GM21526 (cell line): ENCODE data around the gene RHBDD2.
A peak's percentile ranks its signal among the peaks of the same experiment; 100 is the strongest.

Experiments
- ATAC-seq: cut with Tn5 transposase; IDR thresholded peaks from one replicate; pipeline ENCODE4 v1.9.1; 2021; ENCODE audit warnings: moderate library complexity; ENCODE audit not compliant: unreplicated experiment, low FRiP score

RHBDD2 gene

DNA sequence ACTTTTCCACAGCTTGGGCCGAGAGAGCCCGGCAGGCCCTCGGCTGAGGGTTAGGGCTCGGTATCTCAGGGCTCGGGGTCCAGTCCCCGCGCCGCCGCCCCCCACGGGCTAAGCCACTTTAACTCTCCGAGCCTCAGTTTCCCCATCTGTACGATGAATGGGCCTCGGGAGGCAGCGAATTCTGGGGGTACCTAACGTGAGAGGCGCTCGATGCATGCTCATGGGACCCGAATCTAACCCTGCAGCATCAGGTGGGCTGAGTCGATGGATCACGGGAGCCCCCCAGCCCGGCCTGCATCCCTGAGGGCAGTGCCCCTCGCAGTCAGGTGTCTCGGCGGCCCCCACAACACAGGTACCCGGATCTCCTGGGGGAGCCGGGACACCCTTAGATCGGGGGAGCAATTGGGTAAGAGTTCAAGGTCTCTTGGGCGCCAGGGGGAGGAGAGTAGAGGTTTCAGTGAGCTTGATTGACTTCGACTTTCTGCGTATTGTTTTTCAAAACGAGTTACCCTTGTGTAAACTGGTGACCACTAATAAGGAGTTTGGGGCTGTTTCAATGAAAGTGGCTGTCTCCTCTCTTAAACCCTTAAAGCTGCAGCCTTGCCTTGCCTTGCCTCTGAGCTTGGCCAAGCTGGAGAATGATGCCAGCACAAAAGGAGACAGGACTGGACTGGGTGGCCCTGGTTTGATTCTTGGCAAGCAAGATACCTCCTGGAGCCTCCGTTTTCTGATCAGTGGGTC is 36.8 kb downstream of the RHBDD2 start:
- ATAC-seq: peak; percentile 18

DNA sequence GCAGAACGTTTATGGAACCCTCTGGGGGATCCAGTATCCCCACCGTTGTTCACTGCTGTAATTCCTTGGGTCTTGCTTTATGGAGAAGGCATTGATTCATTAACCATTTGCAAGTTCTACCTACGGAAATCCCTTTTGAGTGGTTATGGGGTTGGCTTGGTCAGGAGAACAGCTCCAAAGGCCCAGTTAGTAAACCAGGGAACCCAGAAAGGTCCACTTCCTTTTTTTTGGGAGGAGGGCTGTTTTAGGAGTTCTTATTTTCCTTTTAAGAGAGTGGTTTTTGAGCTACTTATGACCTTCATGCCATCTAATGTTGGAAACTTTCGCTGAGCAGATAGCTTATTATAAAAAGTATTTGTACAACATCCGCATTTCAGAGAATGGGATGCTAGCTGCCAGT is 37.4 kb downstream of the RHBDD2 start:
- ATAC-seq: no peak

DNA sequence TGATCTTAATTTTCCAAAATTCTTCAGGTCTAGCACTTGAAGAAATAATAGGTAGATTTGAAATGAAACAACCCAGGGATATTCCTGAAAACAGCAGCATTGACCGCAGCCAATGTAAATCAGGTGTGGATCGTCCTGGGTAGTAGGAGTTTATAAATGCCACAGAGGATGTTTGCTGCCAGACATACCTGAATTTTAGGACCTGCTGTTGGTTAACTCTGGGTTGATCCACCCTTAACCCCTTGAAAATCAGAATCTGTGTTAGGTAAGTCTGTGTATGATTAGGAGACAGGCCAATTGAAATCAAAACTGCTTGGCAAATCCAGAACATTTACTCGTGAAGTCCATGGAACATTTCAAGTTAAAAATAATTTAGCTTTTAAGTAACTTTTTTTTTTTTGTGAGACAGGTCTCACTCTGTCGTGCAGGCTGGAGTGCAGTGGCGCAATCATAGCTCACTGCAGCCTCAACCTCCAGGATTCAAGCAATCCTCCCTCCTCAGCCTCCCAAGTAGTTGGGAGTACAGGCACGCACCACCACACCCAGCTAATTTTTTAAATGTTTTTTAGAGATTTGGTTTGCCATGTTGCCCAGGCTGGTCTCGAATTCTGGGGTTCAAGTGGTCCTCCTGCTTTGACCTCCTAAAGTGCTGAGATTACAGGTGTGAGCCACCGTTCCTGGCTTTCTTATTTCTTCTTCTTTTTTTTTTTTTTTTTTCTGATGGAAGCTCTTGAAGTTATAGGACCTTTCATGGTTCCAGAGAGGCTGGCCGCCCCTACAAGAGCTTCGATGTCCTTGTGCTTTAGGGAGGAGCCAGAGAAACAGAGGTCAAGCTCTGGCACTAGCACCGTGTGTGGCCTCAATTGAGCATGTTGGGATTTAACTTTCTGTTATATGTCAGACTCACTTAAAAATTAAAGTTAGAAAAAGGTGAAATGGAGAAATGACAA is 38.1 kb downstream of the RHBDD2 start:
- no peak for ATAC-seq

DNA sequence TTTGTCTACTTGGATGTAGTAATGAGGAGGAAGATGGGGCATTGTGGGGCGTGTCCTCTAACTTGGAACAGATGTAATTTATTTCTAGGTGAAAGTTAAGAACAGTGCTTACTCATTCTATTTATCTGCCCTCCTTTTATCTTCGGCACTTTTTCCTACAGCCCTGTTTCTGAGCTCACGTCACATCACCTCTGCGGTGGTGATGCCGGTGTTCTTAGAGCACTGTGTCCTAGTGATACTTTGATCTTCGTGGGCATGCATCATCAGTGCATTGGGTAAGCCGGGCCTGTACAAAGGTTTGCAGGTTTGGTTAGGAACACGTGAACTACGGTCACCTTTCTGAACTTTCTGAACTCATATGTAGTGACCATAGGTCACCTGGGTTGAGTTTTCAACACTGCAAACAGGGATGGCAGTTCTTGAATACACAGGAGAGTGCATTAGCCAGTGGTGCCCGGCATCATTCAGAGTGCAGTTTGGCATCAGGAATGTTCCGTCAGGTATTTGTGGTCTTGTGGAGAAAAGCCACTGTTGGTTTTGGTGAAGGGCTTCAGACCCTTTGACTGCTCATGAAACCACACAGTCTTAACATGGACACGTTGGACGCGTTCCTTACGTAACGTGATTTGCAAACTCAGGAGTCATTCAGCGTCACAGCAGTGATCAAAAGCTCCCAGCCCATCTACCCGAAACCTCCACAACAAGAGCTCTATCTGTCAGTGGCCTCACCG is 41.8 kb downstream of the RHBDD2 start:
- ATAC-seq: no peak

DNA sequence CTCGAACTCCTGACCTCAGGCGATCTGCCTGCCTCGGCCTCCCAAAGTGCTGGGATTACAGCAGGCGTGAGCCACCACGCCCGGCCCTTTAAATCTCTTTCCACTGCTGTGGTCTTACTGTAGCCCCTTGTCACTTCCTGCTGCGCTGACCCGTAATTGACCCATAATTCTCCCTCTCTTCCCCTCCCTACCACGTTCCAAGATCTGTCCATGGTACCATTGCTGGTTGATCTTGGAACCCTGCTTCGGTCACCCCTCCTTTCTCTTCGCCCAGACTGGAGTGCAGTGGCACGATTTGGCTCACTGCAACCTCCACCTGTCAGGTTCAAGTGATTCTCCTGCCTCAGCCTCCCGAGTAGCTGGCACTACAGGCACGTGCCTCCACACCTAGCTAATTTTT is 42.6 kb downstream of the RHBDD2 start:
- no peak for ATAC-seq

DNA sequence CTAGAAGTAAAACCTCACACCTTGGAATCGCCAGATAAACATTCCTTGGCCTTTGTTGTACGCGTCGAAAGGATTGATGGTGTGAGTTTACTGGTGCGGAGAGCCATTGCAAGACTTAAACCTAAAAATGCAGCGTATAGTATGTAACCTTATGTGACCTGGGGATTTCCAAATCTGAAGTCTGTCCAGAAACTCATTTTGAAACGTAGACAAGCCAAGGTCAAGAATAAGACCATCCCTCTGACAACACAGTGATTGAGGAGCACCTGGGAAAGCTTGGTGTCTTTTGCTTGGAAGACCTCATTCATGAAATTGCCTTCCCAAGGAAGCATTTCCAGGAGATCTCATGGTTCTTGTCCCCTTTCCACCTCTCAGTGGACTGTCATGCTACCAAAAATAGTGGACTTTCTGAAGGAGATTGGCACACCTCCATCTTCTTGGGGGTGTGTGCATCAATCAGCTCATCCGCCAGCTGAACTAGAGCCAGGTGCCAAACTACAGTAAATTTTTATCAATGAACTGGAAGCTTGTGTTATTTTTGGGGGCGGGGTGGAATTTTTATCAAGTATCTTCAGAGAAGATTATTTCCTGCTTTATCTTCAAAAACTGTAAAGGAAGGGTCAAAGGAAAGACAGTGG is 44.3 kb downstream of the RHBDD2 start:
- ATAC-seq: no peak

DNA sequence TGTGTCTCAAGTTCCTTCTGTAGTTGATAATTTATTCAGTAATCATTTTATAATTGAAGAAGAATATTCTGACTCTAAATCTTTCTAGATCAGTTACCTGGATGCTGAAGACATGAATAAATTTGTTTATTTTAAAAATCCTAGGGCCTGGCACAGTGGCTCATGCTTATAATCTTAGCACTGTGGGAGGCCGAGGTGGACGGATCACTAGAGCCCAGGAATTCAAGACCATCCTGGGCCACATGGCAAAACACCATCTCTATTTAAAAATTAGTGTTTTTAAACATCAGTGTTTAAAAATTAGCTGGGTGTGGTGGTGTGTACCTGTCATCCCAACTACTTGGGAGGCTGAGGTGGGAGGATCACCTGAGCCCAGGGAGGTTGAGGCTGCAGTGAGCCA is 45.4 kb downstream of the RHBDD2 start:
- no peak for ATAC-seq

DNA sequence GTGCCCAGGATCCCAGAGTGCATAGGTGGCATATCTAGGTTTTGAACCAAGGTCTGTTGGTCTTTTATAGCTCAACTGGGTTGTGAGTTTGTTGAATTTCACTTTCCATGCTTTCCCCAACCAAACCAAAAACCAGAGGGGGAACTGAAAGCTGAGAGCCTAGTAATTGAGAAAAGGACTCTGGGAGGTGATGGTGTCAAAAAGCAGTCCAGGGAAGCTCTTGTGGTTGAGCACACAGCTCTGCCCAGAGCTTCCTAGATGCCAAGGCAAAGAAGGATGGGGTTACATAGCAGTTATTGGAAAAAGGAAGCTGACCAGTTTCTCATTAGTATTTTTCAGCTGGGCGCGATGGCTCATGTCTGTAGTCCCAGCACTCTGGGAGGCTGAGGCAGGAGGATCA is 46.1 kb downstream of the RHBDD2 start:
- no peak for ATAC-seq

DNA sequence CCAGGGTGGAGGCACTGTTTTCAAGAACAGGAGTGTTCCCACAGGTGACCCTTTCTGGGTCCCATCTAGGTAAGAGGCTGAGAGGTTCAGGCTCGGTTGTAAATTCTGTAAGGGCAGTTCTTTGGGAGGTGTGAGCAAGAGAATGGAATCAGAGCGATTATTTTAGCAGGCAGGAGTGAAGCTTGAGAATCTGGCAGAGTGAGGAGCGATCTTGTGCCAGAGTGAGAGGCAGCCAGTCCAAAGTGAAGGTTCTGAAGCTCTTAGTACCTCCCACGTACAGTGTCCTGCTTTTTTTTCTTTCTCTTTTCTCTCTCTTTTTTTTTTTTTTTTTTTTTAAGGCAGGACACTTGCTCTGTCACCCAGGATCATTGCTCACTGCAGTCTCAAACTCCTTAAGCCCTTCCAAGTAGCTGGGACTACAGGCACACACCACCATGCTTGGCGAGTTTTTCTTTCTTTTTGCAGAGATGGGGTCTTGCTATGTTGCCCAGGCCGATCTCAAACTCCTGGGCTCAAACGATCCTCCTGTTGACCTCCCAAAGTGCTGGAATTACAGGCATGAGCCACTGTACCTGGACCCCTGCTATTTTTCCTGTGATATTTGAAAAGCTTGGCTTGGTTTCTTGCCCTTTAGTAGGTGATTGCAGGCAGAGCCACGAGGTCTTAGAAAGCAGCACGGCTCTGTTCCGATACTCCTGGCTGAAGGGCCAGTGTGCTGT is 47.0 kb downstream of the RHBDD2 start:
- no peak for ATAC-seq

DNA sequence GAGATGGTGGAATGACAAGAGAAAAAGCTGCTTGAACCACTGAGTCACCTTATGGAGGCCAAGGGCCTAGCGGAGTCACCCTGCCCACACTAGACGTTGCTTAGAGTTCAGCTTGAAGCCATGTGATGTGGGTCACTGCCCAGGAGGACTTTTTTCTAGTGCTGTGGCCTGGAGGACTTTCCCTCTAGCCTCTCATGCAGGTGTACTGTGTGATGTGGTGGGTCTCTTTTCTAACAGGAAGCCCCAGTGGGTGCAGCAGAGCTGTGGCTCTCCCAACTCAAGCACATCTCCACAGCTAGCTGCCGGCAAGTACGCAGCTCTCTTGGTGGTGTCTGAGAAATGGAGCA is 49.7 kb downstream of the RHBDD2 start:
- ATAC-seq: no peak

DNA sequence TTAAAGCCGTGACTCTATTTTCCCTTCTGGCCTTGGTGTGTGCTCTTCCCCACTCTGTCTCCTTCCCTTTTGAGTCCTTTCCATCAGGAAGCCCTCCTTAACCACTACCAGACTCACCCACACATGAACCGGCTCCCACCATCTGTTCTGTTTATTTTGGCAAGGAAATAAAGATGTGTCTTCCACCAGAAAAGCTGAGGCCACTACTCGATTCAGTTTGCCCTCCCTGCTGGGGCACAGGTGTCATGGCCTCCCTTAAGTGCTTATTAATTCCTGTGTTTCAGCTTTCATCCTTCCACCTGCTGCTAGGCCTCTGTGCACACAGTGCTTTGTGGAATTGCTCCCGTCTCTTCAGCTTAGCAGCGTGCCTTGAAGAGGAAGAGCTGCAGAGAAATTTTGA is 52.8 kb downstream of the RHBDD2 start:
- ATAC-seq: no peak

DNA sequence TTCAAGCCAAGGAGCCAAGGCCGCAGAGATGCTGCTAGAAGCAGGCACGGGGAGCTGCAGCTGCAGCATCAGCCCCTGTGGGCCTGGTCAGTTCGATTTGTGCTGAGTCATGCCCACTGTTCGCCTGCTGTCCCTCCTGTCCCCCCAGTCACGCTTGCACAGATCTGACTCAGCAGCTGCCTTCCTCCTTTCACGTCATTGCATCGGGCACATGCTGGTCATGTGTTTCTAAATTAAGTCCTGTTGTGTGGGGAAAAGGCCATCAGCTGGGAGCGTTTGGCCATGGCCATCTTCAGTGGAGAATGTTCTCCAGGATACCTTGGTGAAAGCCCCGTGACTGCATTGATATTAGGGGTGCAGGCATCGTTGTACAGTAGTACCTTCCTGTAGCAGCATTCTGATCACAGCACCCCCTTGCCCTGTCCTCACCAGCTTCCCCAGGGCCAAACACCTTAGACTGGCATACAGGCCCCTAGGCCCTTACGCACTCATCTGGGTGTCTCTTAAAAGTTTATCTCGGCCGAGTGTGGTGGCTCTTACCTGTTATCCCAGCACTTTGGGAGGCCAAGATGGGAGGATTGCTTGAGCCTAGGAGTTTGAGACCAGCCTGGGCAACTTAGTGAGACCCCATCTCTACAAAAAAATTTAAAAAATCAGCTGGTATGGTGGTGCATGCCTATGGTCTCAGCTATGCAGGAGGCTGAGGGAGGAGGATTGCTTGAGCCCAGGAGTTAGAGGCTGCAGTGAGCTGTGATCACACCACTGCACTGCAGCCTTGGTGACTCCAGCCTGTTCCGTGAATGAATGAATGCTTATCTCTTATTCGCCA is 59.3 kb downstream of the RHBDD2 start:
- ATAC-seq: no peak
